Suprapubic skin (tissue), 4 donors: ENCODE results near the gene ACTMAP. TPM values are rescaled to one million over a fixed set of nuclear protein-coding genes. Genes with fewer than 3 reads are reported as not detected.
"Not testable (repeated sequence)": the region's sequence is repeated elsewhere in the genome, so short reads cannot be mapped to it uniquely, and the experiment has no call there.

Source experiments
- DNase-seq, 2 donors: peaks; one replicate each; pipeline ENCODE4 v3.0.0-alpha.2; 2019; ENCODE audit warnings: low spot score in 2 of 2
- H3K27ac ChIP-seq: fragments of 200-600 bp; sonication (generic); one replicate; pipeline ENCODE4 v1.5.1; 2019
- H3K27me3 ChIP-seq: fragments of 200-600 bp; sonication (generic); one replicate; pipeline ENCODE4 v1.5.1; 2019
- H3K36me3 ChIP-seq: fragments of 200-600 bp; sonication (generic); one replicate; pipeline ENCODE4 v1.5.1; 2019
- H3K4me1 ChIP-seq: fragments of 200-600 bp; sonication (generic); one replicate; pipeline ENCODE4 v1.5.1; 2019
- H3K4me3 ChIP-seq: fragments of 200-600 bp; sonication (generic); one replicate; pipeline ENCODE4 v1.5.1; 2019; ENCODE audit warnings: mild to moderate bottlenecking
- H3K9me3 ChIP-seq: fragments of 200-600 bp; sonication (generic); one replicate; pipeline ENCODE4 v1.5.1; 2019
- CTCF ChIP-seq, 2 donors: fragments of 200-600 bp in 1 of 2; fragments of 450-650 bp in 1 of 2; sonication (generic) in 1 of 2; IDR thresholded peaks; one replicate each; pipeline ENCODE4 v1.5.1; 2016 to 2019; ENCODE audit warnings: antibody characterized with exemption in 2 of 2, mild to moderate bottlenecking in 1 of 2, moderate library complexity in 1 of 2
- EP300 ChIP-seq: sonication (generic); formaldehyde crosslinking; IDR thresholded peaks from one replicate; pipeline ENCODE4 v1.6.1; 2017; ENCODE audit warnings: antibody characterized with exemption
- POLR2A ChIP-seq, 2 donors: fragments of 450-650 bp; IDR thresholded peaks; one replicate each; pipeline ENCODE4 v1.6.1; 2017; ENCODE audit warnings: antibody characterized with exemption in 2 of 2, mild to moderate bottlenecking in 2 of 2, moderate library complexity in 2 of 2
- POLR2AphosphoS5 ChIP-seq, 3 donors: sonication (generic); formaldehyde crosslinking; IDR thresholded peaks; one replicate each; pipeline ENCODE4 v1.6.1; 2017; ENCODE audit warnings: antibody characterized with exemption in 3 of 3
- WGBS: methylation state at CpG from one replicate; pipeline ENCODE4 v1.1.5; 2018; 5-methylcytosine and 5-hydroxymethylcytosine counted together
- total RNA-seq, 4 donors: library from RNA; depleted of rRNA; stranded (reverse); fragments of >200 nt; gene quantifications; one replicate each; pipeline ENCODE4 v1.1.0, GENCODE V29; 2016

The ACTMAP gene
- total RNA-seq, 4 donors from 2014 or later: 3.8 to 9.9 (median 5.4) TPM

- 0% methylated on average over 10 of the region's 10 CpGs for WGBS
- Histone ChIP-seq H3K27ac (peak overlapping the region; percentile 93), H3K36me3 (no peaks in the 10 kb centered on the region), H3K9me3 (no peaks in the 10 kb centered on the region), H3K4me3 (peak overlapping the region; percentile 62), H3K4me1 (peaks cover 18% of the 10 kb centered on the region), H3K27me3 (no peaks in the 10 kb centered on the region)
- no peak for TF ChIP-seq CTCF (IDR thresholded peaks at IDR 0.05)
- no peak for TF ChIP-seq POLR2A (IDR thresholded peaks at IDR 0.05)
- TF ChIP-seq POLR2AphosphoS5 (IDR thresholded peaks at IDR 0.05): no peak
- TF ChIP-seq EP300: no peak
- DNase-seq: no peak
These were observed 27.3 kb upstream of the ACTMAP start for GRCh38 chr19:40777645-40777936.

- DNase-seq: peak; percentile 95 to 96
- H3K9me3 ChIP-seq: no peaks in the 10 kb centered on the region
- no peaks in the 10 kb centered on the region for H3K36me3 ChIP-seq
- WGBS: 14% methylated on average over 13 of the region's 13 CpGs
- H3K4me1 ChIP-seq: peaks cover 18% of the 10 kb centered on the region
- H3K27ac ChIP-seq: peak overlapping the region; percentile 93
- no peaks in the 10 kb centered on the region for H3K27me3 ChIP-seq
- H3K4me3 ChIP-seq: peak overlapping the region; percentile 62
- no peak for TF ChIP-seq CTCF (IDR thresholded peaks at IDR 0.05)
These were observed 26.8 kb upstream of the ACTMAP start for GRCh38 chr19:40776932-40777644.

- Histone ChIP-seq H3K4me1 (peaks cover 18% of the 10 kb centered on the region), H3K27me3 (no peaks in the 10 kb centered on the region), H3K36me3 (no peaks in the 10 kb centered on the region), H3K4me3 (no peak overlapping the region), H3K9me3 (no peaks in the 10 kb centered on the region), H3K27ac (no peak overlapping the region)
- TF ChIP-seq EP300: no peak
- no peak for TF ChIP-seq POLR2AphosphoS5 (IDR thresholded peaks at IDR 0.05)
- no peak for TF ChIP-seq CTCF (IDR thresholded peaks at IDR 0.05)
- TF ChIP-seq POLR2A (IDR thresholded peaks at IDR 0.05): no peak
- 88% methylated on average over 7 of the region's 7 CpGs for WGBS
- no peak for DNase-seq
These were observed 26.1 kb upstream of the ACTMAP start for GRCh38 chr19:40776364-40776763.

GRCh38 chr19:40775632-40776022, 25.4 kb upstream of the ACTMAP start:
- no peaks in the 10 kb centered on the region for H3K27me3 ChIP-seq
- no peak for DNase-seq
- TF ChIP-seq CTCF (IDR thresholded peaks at IDR 0.05): no peak
- TF ChIP-seq POLR2A (IDR thresholded peaks at IDR 0.05): no peak
- peaks cover 3% of the 10 kb centered on the region for H3K9me3 ChIP-seq
- H3K27ac ChIP-seq: peak overlapping the region; percentile 58
- no peaks in the 10 kb centered on the region for H3K36me3 ChIP-seq
- WGBS: 73% methylated on average over 10 of the region's 10 CpGs
- H3K4me1 ChIP-seq: peaks cover 18% of the 10 kb centered on the region
- peak overlapping the region; percentile 4 for H3K4me3 ChIP-seq

- no peaks in the 10 kb centered on the region for H3K27me3 ChIP-seq
- no peak for TF ChIP-seq POLR2A (IDR thresholded peaks at IDR 0.05)
- TF ChIP-seq POLR2AphosphoS5 (IDR thresholded peaks at IDR 0.05): no peak
- no peak for TF ChIP-seq CTCF (IDR thresholded peaks at IDR 0.05)
- no peak for TF ChIP-seq EP300
- H3K9me3 ChIP-seq: peaks cover 3% of the 10 kb centered on the region
- peak within 1 kb of the TSS; percentile 58 for H3K27ac ChIP-seq
- no peaks in the 10 kb centered on the region for H3K36me3 ChIP-seq
- WGBS: 58% methylated on average over 9 of the region's 9 CpGs
- peaks cover 18% of the 10 kb centered on the region for H3K4me1 ChIP-seq
- peak within 1 kb of the TSS; percentile 4 for H3K4me3 ChIP-seq
- DNase-seq: no peak
These were observed 24.8 kb upstream of the ACTMAP start, which contains the start of gene MIA for GRCh38 chr19:40774916-40775631. Gene MIA, plus strand, starts transcription at chr19:40775521. Its CDS starts 22 bp downstream, at chr19:40775543.

- DNase-seq, H3K4me3 ChIP-seq, H3K9me3 ChIP-seq, H3K27me3 ChIP-seq, H3K27ac ChIP-seq, H3K4me1 ChIP-seq, H3K36me3 ChIP-seq: not testable (repeated sequence)
- WGBS: 90% methylated on average over 10 of the region's 10 CpGs
These were observed 21.0 kb upstream of the ACTMAP start for GRCh38 chr19:40771101-40771862.
